PFSK-1 (cell line): ENCODE data around the gene HM13.

Experiments
- FOXP2 ChIP-seq: optimal IDR thresholded peaks from 2 replicates; pipeline ENCODE3; 2011; ENCODE audit warnings: borderline replicate concordance, control low read depth, inconsistent platforms; ENCODE audit not compliant: insufficient read depth; ENCODE audit errors: extremely low read length, extremely low read depth
- POLR2AphosphoS5 ChIP-seq: IDR thresholded peaks from 2 replicates; pipeline ENCODE4 v1.6.1; 2012; ENCODE audit warnings: low read depth, mild to moderate bottlenecking, control low read depth, low read length, moderate library complexity
- SIN3A ChIP-seq: IDR thresholded peaks from 2 replicates; pipeline ENCODE4 v1.6.1; 2012; ENCODE audit warnings: mild to moderate bottlenecking, low read length, moderate library complexity, borderline replicate concordance; ENCODE audit not compliant: insufficient read depth
- TAF1 ChIP-seq: IDR thresholded peaks from 2 replicates; pipeline ENCODE4 v1.6.1; 2012; ENCODE audit warnings: low read length, control low read depth, borderline replicate concordance; ENCODE audit not compliant: insufficient read depth
- TF ChIP-seq, protein P1 (sequence below), 2 experiments: IDR thresholded peaks; 2 replicates each; pipeline versions ENCODE4 v1.6.1 to v1.8.0; 2011 to 2012; ENCODE audit warnings: low read depth in 2 of 2, low read length in 2 of 2, control low read depth in 1 of 2, inconsistent platforms in 1 of 2, mild to moderate bottlenecking in 1 of 2, moderate library complexity in 1 of 2; ENCODE audit not compliant: insufficient read depth in 1 of 2

HM13 gene

DNA sequence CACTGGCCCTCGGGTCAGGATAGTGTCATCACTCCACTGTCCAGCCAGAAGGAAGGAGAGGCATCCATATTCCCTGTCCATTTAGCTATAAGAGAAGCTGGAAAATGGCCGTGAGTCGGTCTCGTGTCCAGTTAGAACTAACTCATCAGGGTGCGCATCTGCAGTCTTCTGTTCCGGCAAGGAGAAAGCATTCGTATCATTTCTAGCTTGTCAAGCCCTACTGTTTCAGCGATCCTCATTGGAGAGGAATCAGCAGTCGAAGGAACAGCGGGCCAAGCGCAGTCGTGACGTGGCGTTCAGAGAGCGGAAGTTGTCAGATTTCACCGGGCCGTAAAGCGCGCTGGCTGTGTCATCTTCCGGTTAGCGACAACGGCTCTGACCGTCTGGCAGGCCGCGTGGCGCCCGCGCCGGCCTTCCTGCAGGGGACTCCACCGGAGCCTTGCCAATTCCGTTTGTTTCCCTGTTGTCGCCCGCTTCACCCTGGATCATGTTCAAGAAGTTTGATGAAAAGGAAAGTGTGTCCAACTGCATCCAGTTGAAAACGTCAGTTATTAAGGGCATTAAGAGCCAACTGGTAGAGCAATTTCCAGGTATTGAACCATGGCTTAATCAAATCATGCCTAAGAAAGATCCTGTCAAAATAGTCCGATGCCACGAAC lies 32.9 kb downstream of the HM13 start:
- TF ChIP-seq TAF1 (peak; percentile 80; the same call in 1 of the 2 replicates), POLR2AphosphoS5 (peak; percentile 83), FOXP2 (peak; percentile 84), SIN3A (0 out of 2 replicates have a peak, but pooled peaks have one; percentile 18)
- TF ChIP-seq, protein P1, sequence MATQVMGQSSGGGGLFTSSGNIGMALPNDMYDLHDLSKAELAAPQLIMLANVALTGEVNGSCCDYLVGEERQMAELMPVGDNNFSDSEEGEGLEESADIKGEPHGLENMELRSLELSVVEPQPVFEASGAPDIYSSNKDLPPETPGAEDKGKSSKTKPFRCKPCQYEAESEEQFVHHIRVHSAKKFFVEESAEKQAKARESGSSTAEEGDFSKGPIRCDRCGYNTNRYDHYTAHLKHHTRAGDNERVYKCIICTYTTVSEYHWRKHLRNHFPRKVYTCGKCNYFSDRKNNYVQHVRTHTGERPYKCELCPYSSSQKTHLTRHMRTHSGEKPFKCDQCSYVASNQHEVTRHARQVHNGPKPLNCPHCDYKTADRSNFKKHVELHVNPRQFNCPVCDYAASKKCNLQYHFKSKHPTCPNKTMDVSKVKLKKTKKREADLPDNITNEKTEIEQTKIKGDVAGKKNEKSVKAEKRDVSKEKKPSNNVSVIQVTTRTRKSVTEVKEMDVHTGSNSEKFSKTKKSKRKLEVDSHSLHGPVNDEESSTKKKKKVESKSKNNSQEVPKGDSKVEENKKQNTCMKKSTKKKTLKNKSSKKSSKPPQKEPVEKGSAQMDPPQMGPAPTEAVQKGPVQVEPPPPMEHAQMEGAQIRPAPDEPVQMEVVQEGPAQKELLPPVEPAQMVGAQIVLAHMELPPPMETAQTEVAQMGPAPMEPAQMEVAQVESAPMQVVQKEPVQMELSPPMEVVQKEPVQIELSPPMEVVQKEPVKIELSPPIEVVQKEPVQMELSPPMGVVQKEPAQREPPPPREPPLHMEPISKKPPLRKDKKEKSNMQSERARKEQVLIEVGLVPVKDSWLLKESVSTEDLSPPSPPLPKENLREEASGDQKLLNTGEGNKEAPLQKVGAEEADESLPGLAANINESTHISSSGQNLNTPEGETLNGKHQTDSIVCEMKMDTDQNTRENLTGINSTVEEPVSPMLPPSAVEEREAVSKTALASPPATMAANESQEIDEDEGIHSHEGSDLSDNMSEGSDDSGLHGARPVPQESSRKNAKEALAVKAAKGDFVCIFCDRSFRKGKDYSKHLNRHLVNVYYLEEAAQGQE (IDR thresholded peaks at IDR 0.05; ENCODE audit: insufficient read depth in 1 of 2, low read depth in 2 of 2, low read length in 2 of 2), result 0 out of 4 replicates have a peak, but pooled peaks of 1 of the 2 experiments have one; percentile 7

DNA sequence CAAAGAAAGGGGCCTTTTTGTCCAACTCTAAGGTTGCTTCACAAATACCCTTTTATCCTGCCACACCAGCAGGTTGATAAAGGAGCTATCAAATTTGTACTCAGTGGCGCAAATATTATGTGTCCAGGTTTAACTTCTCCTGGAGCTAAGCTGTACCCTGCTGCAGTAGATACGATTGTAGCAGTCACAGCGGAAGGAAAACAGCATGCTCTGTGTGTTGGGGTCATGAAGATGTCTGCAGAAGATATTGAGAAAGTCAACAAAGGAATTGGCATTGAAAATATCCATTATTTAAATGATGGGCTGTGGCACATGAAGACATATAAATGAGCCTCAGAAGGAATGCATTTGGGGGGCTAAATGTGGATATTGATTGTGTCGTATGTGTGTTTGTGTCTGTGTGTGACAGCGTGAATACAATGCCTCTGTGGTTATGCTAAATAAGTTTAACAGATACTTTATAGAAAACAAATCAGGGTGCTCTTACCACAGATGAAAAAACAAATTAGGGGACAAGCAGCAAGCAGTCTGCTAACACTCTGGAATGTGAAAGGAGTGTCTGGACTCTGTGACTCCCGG lies 33.6 kb downstream of the HM13 start:
- TF ChIP-seq TAF1 (no peak), FOXP2 (no peak)

DNA sequence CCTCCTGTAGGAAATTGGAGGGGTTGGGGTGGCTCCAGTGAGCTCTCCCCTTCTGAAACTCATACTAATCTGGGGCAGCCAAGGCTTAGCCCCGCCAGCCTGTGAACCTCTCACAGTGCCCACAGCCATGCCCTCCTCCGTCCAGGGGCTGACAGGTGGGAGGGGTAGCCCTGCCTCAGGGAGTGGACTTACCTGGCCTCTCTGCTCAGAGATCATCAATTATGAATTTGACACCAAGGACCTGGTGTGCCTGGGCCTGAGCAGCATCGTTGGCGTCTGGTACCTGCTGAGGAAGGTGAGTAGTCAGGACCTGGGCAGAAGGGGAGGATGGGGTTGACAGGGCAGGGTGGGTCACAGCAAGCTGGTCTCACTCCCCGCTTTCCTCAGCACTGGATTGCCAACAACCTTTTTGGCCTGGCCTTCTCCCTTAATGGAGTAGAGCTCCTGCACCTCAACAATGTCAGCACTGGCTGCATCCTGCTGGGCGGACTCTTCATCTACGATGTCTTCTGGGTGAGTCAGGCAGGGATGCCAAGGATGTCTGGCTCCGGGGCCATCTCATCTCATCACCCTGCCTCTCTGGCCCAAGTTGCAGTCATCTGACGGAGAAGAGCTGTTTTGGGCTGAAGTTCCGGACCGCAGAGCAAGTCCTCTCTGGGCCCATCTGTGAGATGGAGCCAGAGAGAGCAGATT lies 34.7 kb downstream of the HM13 start:
- TF ChIP-seq FOXP2 (no peak), POLR2AphosphoS5 (no peak), SIN3A (no peak), TAF1 (no peak)
- TF ChIP-seq, protein P1 (IDR thresholded peaks at IDR 0.05; ENCODE audit: insufficient read depth in 1 of 2, low read depth in 2 of 2, low read length in 2 of 2), result no peak

DNA sequence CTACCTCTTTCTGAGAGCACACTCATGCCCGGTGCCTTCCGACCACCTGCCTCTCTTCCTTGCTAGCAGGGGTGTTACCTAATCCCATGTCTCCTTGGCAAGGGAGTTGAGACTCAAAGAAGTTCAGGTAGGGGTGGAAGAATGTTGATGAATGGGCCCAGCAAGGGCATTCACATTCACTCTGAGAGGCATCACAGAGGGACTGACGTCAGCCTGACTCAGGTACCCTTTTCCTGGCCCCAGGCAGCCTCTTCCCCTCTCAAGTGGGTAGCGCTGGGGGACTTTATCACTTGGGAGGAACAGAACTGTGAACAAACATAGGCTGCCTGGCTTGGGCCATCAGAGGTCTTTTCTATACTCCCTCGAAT lies 35.3 kb downstream of the HM13 start:
- TF ChIP-seq FOXP2 (no peak), SIN3A (no peak), TAF1 (no peak)

DNA sequence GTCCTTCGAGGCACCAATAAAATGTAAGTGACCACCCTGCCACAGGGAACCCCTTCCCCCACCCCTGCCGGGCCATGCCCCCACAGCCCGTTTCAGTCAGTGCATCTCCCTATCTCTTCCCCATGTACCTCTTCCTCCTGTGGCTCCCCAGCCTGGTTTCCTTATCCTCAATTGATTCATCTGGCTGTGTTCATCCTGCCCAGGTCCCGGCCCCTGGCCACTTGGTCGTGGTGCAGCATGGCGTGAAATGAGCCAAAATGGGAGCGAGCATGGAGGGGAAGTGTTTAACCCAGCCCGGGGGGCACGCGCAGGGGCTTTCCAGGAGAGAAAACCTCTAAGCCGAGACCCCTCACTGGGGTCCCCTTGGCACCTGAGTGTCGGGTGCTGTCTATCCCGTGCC lies 35.9 kb downstream of the HM13 start:
- TF ChIP-seq TAF1 (no peak), SIN3A (no peak), POLR2AphosphoS5 (no peak), FOXP2 (no peak)
- TF ChIP-seq, protein P1 (IDR thresholded peaks at IDR 0.05; ENCODE audit: insufficient read depth in 1 of 2, low read depth in 2 of 2, low read length in 2 of 2), result no peak

DNA sequence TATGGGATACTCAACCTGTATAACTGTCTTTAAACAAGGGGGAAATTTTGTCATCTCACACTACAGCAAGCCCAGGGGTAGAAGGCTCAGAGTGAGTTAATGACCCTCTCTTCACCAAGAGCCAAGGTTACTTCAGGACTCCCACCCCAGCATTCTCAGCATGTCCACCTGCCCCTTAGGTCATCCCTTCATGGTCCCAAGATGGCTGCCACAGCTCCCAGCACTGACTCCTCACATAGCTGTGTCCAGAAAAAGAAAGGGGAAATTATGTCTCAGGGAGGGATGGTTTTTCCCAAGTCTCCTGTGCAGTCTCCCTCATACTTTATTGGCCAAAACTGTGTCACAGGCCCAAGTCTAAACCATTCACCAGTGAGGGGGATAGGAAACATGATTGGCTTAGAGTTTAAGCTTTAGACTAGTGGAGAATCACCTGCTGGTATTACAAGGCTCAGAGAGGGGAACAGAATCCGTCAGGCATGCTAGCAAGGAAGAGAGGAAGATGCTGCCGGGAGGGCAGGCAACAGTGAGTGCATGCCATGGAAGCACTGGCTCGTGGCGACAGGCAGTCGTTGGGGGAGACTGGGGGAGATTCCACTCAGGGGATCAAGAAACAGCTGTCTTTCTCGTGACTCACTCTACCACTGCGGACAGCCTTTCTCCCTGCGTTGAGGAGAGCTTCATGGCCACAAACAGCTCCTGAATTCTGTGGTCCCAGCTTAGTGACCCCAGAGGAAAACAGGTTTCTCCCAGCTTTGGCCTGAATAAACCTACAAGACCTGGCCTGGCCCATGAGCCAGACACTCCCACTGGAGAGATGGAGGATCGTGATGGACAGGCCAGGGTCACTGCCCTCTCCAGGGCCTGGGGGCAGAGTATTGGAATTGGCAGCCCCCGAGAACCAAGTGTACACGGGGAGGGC lies 37.2 kb downstream of the HM13 start:
- TF ChIP-seq POLR2AphosphoS5 (no peak), FOXP2 (no peak), TAF1 (no peak), SIN3A (no peak)
- TF ChIP-seq, protein P1 (IDR thresholded peaks at IDR 0.05; ENCODE audit: insufficient read depth in 1 of 2, low read depth in 2 of 2, low read length in 2 of 2), result no peak
